Mesothelial cell of epicardium (in vitro differentiated cells): Measurements from ENCODE around the gene PIP4K2C. TPM values are rescaled to one million over a fixed set of nuclear protein-coding genes. Genes with fewer than 3 reads are reported as not detected.
A peak's percentile ranks its signal among the peaks of the same experiment; 100 is the strongest.
"Not testable (repeated sequence)": the region's sequence is repeated elsewhere in the genome, so short reads cannot be mapped to it uniquely, and the experiment has no call there.

ENCODE experiments used
- DNase-seq, 2 experiments: peaks; one replicate each; pipeline ENCODE4 v3.0.0; 2021; ENCODE audit warnings: low spot score in 2 of 2; ENCODE audit not compliant: unreplicated experiment in 2 of 2
- H3K27ac Mint-ChIP-seq: 2 replicates; pipeline ENCODE4 v1.8.0; 2021; ENCODE audit warnings: mixed read lengths
- H3K27me3 Mint-ChIP-seq: 2 replicates; pipeline ENCODE4 v1.8.0; 2021; ENCODE audit warnings: low read depth, mixed read lengths
- H3K36me3 Mint-ChIP-seq: 2 replicates; pipeline ENCODE4 v1.8.0; 2021; ENCODE audit warnings: mixed read lengths
- H3K4me1 Mint-ChIP-seq: 2 replicates; pipeline ENCODE4 v1.8.0; 2021; ENCODE audit warnings: mixed read lengths
- H3K4me3 Mint-ChIP-seq: 2 replicates; pipeline ENCODE4 v1.8.0; 2021; ENCODE audit warnings: mild to moderate bottlenecking, moderate library complexity, mixed read lengths
- H3K9me3 Mint-ChIP-seq: 2 replicates; pipeline ENCODE4 v1.8.0; 2021; ENCODE audit warnings: mixed read lengths
- total RNA-seq: library from RNA; stranded (reverse); gene quantifications from 3 replicates; pipeline ENCODE4 v1.2.1, GENCODE V29; 2021
- TF ChIP-seq, protein P1 (sequence below): fragments of 200-600 bp; sonication (generic); IDR thresholded peaks from one replicate; pipeline ENCODE4 v1.5.0; 2021; ENCODE audit warnings: antibody characterized with exemption; ENCODE audit not compliant: unreplicated experiment

Gene PIP4K2C
- total RNA-seq, 1 donor from 2014 or later: 24.2 TPM

DNA sequence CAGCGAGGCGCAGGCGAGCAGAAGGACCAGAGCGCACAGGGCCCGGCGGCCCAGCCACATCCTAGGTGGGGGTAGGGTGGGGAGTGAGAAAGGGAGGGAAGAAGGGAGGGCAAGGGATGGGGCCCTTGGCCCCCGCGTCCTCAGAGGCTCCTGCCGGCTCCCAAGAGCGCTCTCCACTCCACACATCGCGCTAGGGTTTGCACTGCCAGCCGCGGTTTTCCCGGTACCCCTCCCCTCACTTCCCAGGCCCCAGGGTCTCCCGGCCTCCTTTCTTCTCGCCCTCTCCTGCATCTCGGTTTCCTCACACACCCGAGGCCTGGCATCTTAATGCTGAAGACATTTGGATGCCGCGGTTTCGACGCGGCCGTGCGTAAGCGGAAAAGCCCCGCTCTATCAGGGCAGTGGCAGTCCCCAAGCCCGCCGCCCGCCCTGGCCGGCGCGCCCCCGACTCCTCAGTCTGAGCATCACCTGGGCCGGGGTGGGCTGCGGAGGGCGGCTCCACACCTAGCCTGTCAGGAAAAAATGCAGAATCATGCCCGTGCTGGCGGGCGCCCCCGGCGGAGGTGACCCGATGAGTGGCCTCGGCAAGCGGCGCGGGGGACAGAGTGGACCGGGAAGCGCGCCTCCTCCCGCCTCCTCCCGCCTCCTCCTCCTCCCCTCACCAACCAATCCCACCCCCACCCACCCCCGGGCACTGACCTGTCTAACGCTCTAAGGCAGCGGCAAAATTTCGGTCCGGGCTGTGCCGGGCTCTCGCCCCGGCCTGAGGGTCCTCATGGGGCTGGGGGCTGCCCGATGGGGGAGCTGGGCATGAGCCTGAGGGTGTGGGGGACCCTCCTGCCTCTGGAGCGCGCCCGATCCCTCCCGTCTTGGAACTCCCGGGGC, 41.3 kb downstream of the PIP4K2C start:
- H3K27me3 Mint-ChIP-seq: peaks cover 82% of the 10 kb centered on the region

GRCh38 chr12:57632958-57633840, 42.2 kb downstream of the PIP4K2C start, which contains the start of gene B4GALNT1:
Gene B4GALNT1 (minus strand): TSS chr12:57633201. CDS start chr12:57632132, 1,069 bp downstream.
- H3K27me3 Mint-ChIP-seq: peaks cover 79% of the 10 kb centered on the region
- DNase-seq: peak in 1 of 2 experiments; percentile 83

More for the DNA sequence above, 41.3 kb downstream of the PIP4K2C start:
- DNase-seq: no peak
- H3K9me3 Mint-ChIP-seq: no peaks in the 10 kb centered on the region
- no peak overlapping the region for H3K27ac Mint-ChIP-seq
- peaks cover 3% of the 10 kb centered on the region for H3K4me1 Mint-ChIP-seq
- peak overlapping the region; percentile 56 for H3K4me3 Mint-ChIP-seq
- no peaks in the 10 kb centered on the region for H3K36me3 Mint-ChIP-seq
- TF ChIP-seq, protein P1, sequence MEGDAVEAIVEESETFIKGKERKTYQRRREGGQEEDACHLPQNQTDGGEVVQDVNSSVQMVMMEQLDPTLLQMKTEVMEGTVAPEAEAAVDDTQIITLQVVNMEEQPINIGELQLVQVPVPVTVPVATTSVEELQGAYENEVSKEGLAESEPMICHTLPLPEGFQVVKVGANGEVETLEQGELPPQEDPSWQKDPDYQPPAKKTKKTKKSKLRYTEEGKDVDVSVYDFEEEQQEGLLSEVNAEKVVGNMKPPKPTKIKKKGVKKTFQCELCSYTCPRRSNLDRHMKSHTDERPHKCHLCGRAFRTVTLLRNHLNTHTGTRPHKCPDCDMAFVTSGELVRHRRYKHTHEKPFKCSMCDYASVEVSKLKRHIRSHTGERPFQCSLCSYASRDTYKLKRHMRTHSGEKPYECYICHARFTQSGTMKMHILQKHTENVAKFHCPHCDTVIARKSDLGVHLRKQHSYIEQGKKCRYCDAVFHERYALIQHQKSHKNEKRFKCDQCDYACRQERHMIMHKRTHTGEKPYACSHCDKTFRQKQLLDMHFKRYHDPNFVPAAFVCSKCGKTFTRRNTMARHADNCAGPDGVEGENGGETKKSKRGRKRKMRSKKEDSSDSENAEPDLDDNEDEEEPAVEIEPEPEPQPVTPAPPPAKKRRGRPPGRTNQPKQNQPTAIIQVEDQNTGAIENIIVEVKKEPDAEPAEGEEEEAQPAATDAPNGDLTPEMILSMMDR: no peak

DNA sequence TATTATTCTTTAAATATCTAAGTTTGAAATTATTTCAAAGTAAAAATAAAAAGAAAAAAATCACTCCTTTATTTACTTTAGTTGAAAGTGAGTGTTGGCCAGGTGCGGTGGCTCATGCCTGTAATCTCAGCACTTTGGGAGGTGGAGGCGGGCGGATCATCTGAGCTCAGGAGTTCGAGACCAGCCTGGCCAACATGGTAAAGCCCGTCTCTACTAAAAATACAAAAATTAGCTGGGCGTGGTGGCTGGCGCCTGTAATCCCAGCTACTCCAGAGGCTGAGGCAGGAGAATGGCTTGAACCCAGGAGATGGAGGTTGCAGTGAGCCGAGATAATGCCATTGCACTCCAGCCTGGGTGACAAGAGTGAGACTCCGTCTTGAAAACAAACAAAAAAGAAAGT, 45.7 kb downstream of the PIP4K2C start:
- H3K9me3 Mint-ChIP-seq, H3K4me1 Mint-ChIP-seq, DNase-seq, H3K27ac Mint-ChIP-seq, H3K36me3 Mint-ChIP-seq, H3K4me3 Mint-ChIP-seq: not testable (repeated sequence)
- H3K27me3 Mint-ChIP-seq: peaks cover 78% of the 10 kb centered on the region

More at GRCh38 chr12:57632958-57633840, 42.2 kb downstream of the PIP4K2C start, which contains the start of gene B4GALNT1:
- Mint-ChIP-seq H3K4me1 (peaks cover 3% of the 10 kb centered on the region), H3K4me3 (peak within 1 kb of the TSS; percentile 56), H3K36me3 (no peaks in the 10 kb centered on the region), H3K9me3 (no peaks in the 10 kb centered on the region), H3K27ac (no peak within 1 kb of the TSS)
- TF ChIP-seq, protein P1: peak; percentile 76

DNA sequence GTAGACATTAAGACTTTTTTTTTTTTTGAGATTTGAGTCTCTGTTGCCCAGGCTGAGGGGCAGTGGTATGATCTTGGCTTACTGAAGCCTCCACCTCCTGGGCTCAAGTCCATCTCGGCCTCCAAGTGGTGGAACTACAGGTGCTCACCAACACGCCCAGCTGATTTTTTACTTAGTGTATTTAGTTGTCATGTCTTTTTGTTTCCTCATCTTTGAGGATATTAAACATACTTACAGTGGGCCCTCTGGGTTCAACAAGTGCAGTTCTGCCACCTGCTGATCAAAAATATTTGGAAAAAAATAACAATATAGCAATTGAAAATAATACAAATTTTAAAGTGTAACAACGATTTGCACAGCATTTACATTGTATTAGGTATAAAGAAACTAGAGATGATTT, 46.4 kb downstream of the PIP4K2C start:
- no peak for DNase-seq
- no peak overlapping the region for H3K27ac Mint-ChIP-seq
- H3K27me3 Mint-ChIP-seq: peaks cover 77% of the 10 kb centered on the region
- H3K9me3 Mint-ChIP-seq: no peaks in the 10 kb centered on the region
- no peak overlapping the region for H3K4me3 Mint-ChIP-seq
- H3K4me1 Mint-ChIP-seq: peaks cover under 1% of the 10 kb centered on the region
- H3K36me3 Mint-ChIP-seq: no peaks in the 10 kb centered on the region
- TF ChIP-seq, protein P1: no peak

- Mint-ChIP-seq H3K4me3 (no peak overlapping the region), H3K4me1 (no peaks in the 10 kb centered on the region), H3K27ac (no peak overlapping the region), H3K9me3 (no peaks in the 10 kb centered on the region), H3K27me3 (peaks cover 71% of the 10 kb centered on the region), H3K36me3 (no peaks in the 10 kb centered on the region)
- no peak for DNase-seq
- TF ChIP-seq, protein P1: no peak
These were observed 47.1 kb downstream of the PIP4K2C start for GRCh38 chr12:57638096-57638495.
